ENCODE results near the gene ATP6V0E2.

- no peak for TF ChIP-seq CTCF (IDR thresholded peaks at IDR 0.05)
- TF ChIP-seq EP300 (IDR thresholded peaks at IDR 0.05): no peak
- no peak for TF ChIP-seq POLR2A (IDR thresholded peaks at IDR 0.05)
Observed at GRCh38 chr7:149856583-149856982, 17.2 kb upstream of the ATP6V0E2 start.

All from ovary (tissue), 3 donors.